HG02938 (cell line): ENCODE measurements around the gene USP46.

Experiments used
- ATAC-seq: cut with Tn5 transposase; IDR thresholded peaks from one replicate; pipeline ENCODE4 v1.9.1; 2021; ENCODE audit warnings: mild to moderate bottlenecking, moderate library complexity; ENCODE audit not compliant: unreplicated experiment

The USP46 gene

GRCh38 chr4:52576961-52577623, 82.0 kb downstream of the USP46 start:
- ATAC-seq: no peak

GRCh38 chr4:52576326-52576725, 82.8 kb downstream of the USP46 start:
- ATAC-seq: no peak

GRCh38 chr4:52575406-52575805, 83.7 kb downstream of the USP46 start:
- no peak for ATAC-seq

GRCh38 chr4:52574036-52574435, 85.1 kb downstream of the USP46 start:
- no peak for ATAC-seq

GRCh38 chr4:52573551-52573950, 85.5 kb downstream of the USP46 start:
- no peak for ATAC-seq

GRCh38 chr4:52572936-52573485, 86.1 kb downstream of the USP46 start:
- ATAC-seq: no peak

- no peak for ATAC-seq
These were observed 90.8 kb downstream of the USP46 start for GRCh38 chr4:52568351-52568750.

- ATAC-seq: no peak
These were observed 92.7 kb downstream of the USP46 start for GRCh38 chr4:52566136-52567031.

GRCh38 chr4:52560844-52561280, 98.2 kb downstream of the USP46 start:
- ATAC-seq: no peak

GRCh38 chr4:52555356-52555716, 103.8 kb downstream of the USP46 start:
- no peak for ATAC-seq

- ATAC-seq: no peak
These were observed 104.3 kb downstream of the USP46 start for GRCh38 chr4:52554612-52555355.

- no peak for ATAC-seq
These were observed 106.3 kb downstream of the USP46 start for GRCh38 chr4:52552778-52553177.

- ATAC-seq: no peak
These were observed 107.6 kb downstream of the USP46 start for GRCh38 chr4:52551487-52551886.

- ATAC-seq: no peak
These were observed 108.9 kb downstream of the USP46 start for GRCh38 chr4:52550186-52550585.

- ATAC-seq: no peak
These were observed 110.1 kb downstream of the USP46 start for GRCh38 chr4:52548818-52549570.

- ATAC-seq: no peak
These were observed 112.7 kb downstream of the USP46 start for GRCh38 chr4:52546449-52546848.

- no peak for ATAC-seq
These were observed 113.7 kb downstream of the USP46 start for GRCh38 chr4:52545099-52546069.
